ENCODE data around the gene WDR82.

- no peak for TF ChIP-seq EP300 (IDR thresholded peaks at IDR 0.05)
- no peak for TF ChIP-seq POLR2A (IDR thresholded peaks at IDR 0.05)
- TF ChIP-seq POLR2AphosphoS5 (IDR thresholded peaks at IDR 0.05) = no peak
Measured at GRCh38 chr3:52240886-52241370, 37.5 kb downstream of the WDR82 start.

All from upper lobe of left lung (tissue), 4 donors.